Neural cell (in vitro differentiated cells): ENCODE results near the gene ANK2. TPM values are rescaled to one million over a fixed set of nuclear protein-coding genes. Genes with fewer than 3 reads are reported as not detected.

Experiments
- H2AFZ ChIP-seq: fragments of 200-600, 300-800 bp; sonication (generic), shearing (Covaris generic); 2 replicates; pipeline ENCODE4 v1.6.0; 2014; ENCODE audit warnings: low read depth, mild to moderate bottlenecking, antibody characterized with exemption, low read length, moderate library complexity
- H3F3A ChIP-seq: fragments of 200-600 bp; shearing (Covaris generic); 2 replicates; pipeline ENCODE4 v1.6.1; 2016; ENCODE audit warnings: mild to moderate bottlenecking, moderate library complexity, mixed read lengths, antibody characterized with exemption, low read length; ENCODE audit not compliant: insufficient read depth, poor library complexity, severe bottlenecking
- H3K27ac ChIP-seq: fragments of 200-600, 300-800 bp; sonication (generic), shearing (Covaris generic); 2 replicates; pipeline ENCODE4 v1.5.1; 2014; ENCODE audit warnings: mild to moderate bottlenecking, low read length, moderate library complexity
- H3K27me3 ChIP-seq: fragments of 300-800, 200-600 bp; sonication (generic), shearing (Covaris generic); 2 replicates; pipeline ENCODE4 v1.6.0; 2014; ENCODE audit warnings: mild to moderate bottlenecking, low read depth, low read length, moderate library complexity; ENCODE audit not compliant: insufficient read depth
- H3K36me3 ChIP-seq: fragments of 300-800, 200-600 bp; sonication (generic), shearing (Covaris generic); 2 replicates; pipeline ENCODE4 v1.5.1; 2014; ENCODE audit warnings: mild to moderate bottlenecking, antibody characterized with exemption, low read length, moderate library complexity; ENCODE audit not compliant: insufficient read depth
- H3K4me2 ChIP-seq: fragments of 300-800, 200-600 bp; sonication (generic), shearing (Covaris generic); 2 replicates; pipeline ENCODE4 v1.6.0; 2014; ENCODE audit warnings: mild to moderate bottlenecking, low read length
- H3K4me3 ChIP-seq: fragments of 300-800, 200-600 bp; sonication (generic), shearing (Covaris generic); 2 replicates; pipeline ENCODE4 v1.5.1; 2014; ENCODE audit warnings: mild to moderate bottlenecking, low read length, moderate library complexity
- H3K79me2 ChIP-seq: fragments of 200-600 bp; shearing (Covaris generic); replicated peaks from 2 replicates; pipeline ENCODE4 v1.6.0; 2014; ENCODE audit warnings: mild to moderate bottlenecking, low read length, moderate library complexity; ENCODE audit not compliant: insufficient read depth
- H3K9ac ChIP-seq: fragments of 300-800, 200-600 bp; sonication (generic), shearing (Covaris generic); 2 replicates; pipeline ENCODE4 v1.6.1; 2016; ENCODE audit warnings: mild to moderate bottlenecking, low read length, mixed read lengths
- H3K9me2 ChIP-seq: fragments of 200-600 bp; shearing (Covaris generic); 2 replicates; pipeline ENCODE4 v1.6.1; 2016; ENCODE audit warnings: mild to moderate bottlenecking, low read length, mixed read lengths; ENCODE audit not compliant: insufficient read depth
- H3K9me3 ChIP-seq: fragments of 200-600, 300-800 bp; sonication (generic), shearing (Covaris generic); 2 replicates; pipeline ENCODE4 v1.6.1; 2016; ENCODE audit warnings: mild to moderate bottlenecking, mixed run types, low read length, moderate library complexity, mixed read lengths
- H4K20me1 ChIP-seq: fragments of 200-600 bp; shearing (Covaris generic); 2 replicates; pipeline ENCODE4 v1.6.1; 2016; ENCODE audit warnings: mild to moderate bottlenecking, mixed run types; ENCODE audit not compliant: insufficient read depth
- CTCF ChIP-seq: fragments of 450-650 bp; IDR thresholded peaks from 2 replicates; pipeline ENCODE4 v1.5.1; 2014; ENCODE audit warnings: antibody characterized with exemption, mild to moderate bottlenecking, moderate library complexity; ENCODE audit not compliant: poor library complexity, severe bottlenecking
- EP300 ChIP-seq: fragments of 450-650 bp; conservative IDR thresholded peaks from 2 replicates; pipeline ENCODE4 v1.6.1; 2014; ENCODE audit warnings: antibody characterized with exemption, mild to moderate bottlenecking, moderate library complexity; ENCODE audit not compliant: poor library complexity, severe bottlenecking
- EZH2 ChIP-seq: fragments of 200-600, 300-800 bp; shearing (Covaris generic), sonication (generic); IDR thresholded peaks from 2 replicates; pipeline ENCODE4 v1.6.1; 2014; ENCODE audit warnings: antibody characterized with exemption, low read length, borderline replicate concordance, mild to moderate bottlenecking; ENCODE audit not compliant: insufficient read depth, poor library complexity, severe bottlenecking
- MXI1 ChIP-seq: fragments of 450-650 bp; conservative IDR thresholded peaks from 2 replicates; pipeline ENCODE4 v1.6.1; 2014; ENCODE audit warnings: antibody characterized with exemption, mild to moderate bottlenecking; ENCODE audit not compliant: poor library complexity, severe bottlenecking
- POLR2AphosphoS5 ChIP-seq: IDR thresholded peaks from 2 replicates; pipeline ENCODE4 v1.6.1; 2012
- RAD21 ChIP-seq: fragments of 450-650 bp; conservative IDR thresholded peaks from 2 replicates; pipeline ENCODE4 v1.6.1; 2014; ENCODE audit warnings: antibody characterized with exemption, mild to moderate bottlenecking, moderate library complexity
- REST ChIP-seq: IDR thresholded peaks from 2 replicates; pipeline ENCODE4 v1.6.1; 2012; ENCODE audit warnings: borderline replicate concordance
- SMC3 ChIP-seq: fragments of 450-650 bp; conservative IDR thresholded peaks from 2 replicates; pipeline ENCODE4 v1.6.1; 2014; ENCODE audit warnings: antibody characterized with exemption, mild to moderate bottlenecking, moderate library complexity; ENCODE audit not compliant: poor library complexity
- TAF1 ChIP-seq: IDR thresholded peaks from 2 replicates; pipeline ENCODE4 v1.6.1; 2012; ENCODE audit warnings: low read depth
- polyA plus RNA-seq: library from polyadenylated mRNA; depleted of rRNA; stranded (reverse); fragments of >200 nt; gene quantifications from 2 replicates; pipeline ENCODE4 v1.2.3, GENCODE V29; 2014

ANK2 gene
- polyA plus RNA-seq, 1 donor from 2014 or later = 52.0 TPM

- no peak overlapping the region for H2AFZ ChIP-seq
- H3K36me3 ChIP-seq = no peaks in the 10 kb centered on the region
- TF ChIP-seq EZH2 = no peak
- no peak for TF ChIP-seq MXI1
- TF ChIP-seq TAF1 = no peak
- TF ChIP-seq REST = no peak
- no peak for TF ChIP-seq RAD21
- TF ChIP-seq POLR2AphosphoS5 = no peak
- no peak for TF ChIP-seq CTCF
- TF ChIP-seq SMC3 = no peak
- no peaks in the 10 kb centered on the region for H3K9me3 ChIP-seq
- no peak overlapping the region for H3K27ac ChIP-seq
- H3K4me2 ChIP-seq = no peak overlapping the region
- no peaks in the 10 kb centered on the region for H4K20me1 ChIP-seq
- no peaks in the 10 kb centered on the region for H3K79me2 ChIP-seq
- no peaks in the 10 kb centered on the region for H3K9me2 ChIP-seq
- no peaks in the 10 kb centered on the region for H3K27me3 ChIP-seq
- H3K4me3 ChIP-seq = no peak overlapping the region
- H3F3A ChIP-seq = no peaks in the 10 kb centered on the region
- no peak overlapping the region for H3K9ac ChIP-seq
Observed at GRCh38 chr4:113212613-113213012, 163.2 kb downstream of the ANK2 start.

- H3K79me2 ChIP-seq = no peaks in the 10 kb centered on the region
- no peak overlapping the region for H3K4me3 ChIP-seq
- H3K9ac ChIP-seq = no peak overlapping the region
- H3F3A ChIP-seq = no peaks in the 10 kb centered on the region
- no peaks in the 10 kb centered on the region for H3K9me2 ChIP-seq
- H2AFZ ChIP-seq = no peak overlapping the region
- no peaks in the 10 kb centered on the region for H4K20me1 ChIP-seq
- H3K9me3 ChIP-seq = no peaks in the 10 kb centered on the region
- H3K4me2 ChIP-seq = no peak overlapping the region
- H3K36me3 ChIP-seq = no peaks in the 10 kb centered on the region
- TF ChIP-seq REST = no peak
- TF ChIP-seq SMC3 = no peak
- TF ChIP-seq EP300 = no peak
- TF ChIP-seq RAD21 = no peak
- no peak for TF ChIP-seq MXI1
- TF ChIP-seq CTCF = no peak
- TF ChIP-seq TAF1 = no peak
- TF ChIP-seq EZH2 = no peak
- TF ChIP-seq POLR2AphosphoS5 = no peak
- H3K27ac ChIP-seq = no peak overlapping the region
- no peaks in the 10 kb centered on the region for H3K27me3 ChIP-seq
Observed at GRCh38 chr4:113221990-113222389, 172.5 kb downstream of the ANK2 start.
